Adipocyte (in vitro differentiated cells): ENCODE data around the gene FYN.

Experiments
- DNase-seq: peaks from one replicate; pipeline ENCODE4 v3.0.0-alpha.2; 2015; ENCODE audit warnings: low read depth
- H3K27me3 ChIP-seq: replicated peaks from 2 replicates; pipeline ENCODE4 v1.7.0; 2013; ENCODE audit warnings: mild to moderate bottlenecking, low read length, moderate library complexity; ENCODE audit not compliant: control insufficient read depth, insufficient read depth
- H3K36me3 ChIP-seq: 2 replicates; pipeline ENCODE4 v1.7.0; 2013; ENCODE audit warnings: low read length, mild to moderate bottlenecking, moderate library complexity; ENCODE audit not compliant: control insufficient read depth, insufficient read depth, severe bottlenecking
- H3K4me1 ChIP-seq: 2 replicates; pipeline ENCODE4 v1.7.0; 2013; ENCODE audit warnings: mild to moderate bottlenecking, low read length, moderate library complexity; ENCODE audit not compliant: control insufficient read depth, insufficient read depth
- H3K4me3 ChIP-seq: 2 replicates; pipeline ENCODE4 v1.7.0; 2013; ENCODE audit warnings: mild to moderate bottlenecking, low read length, moderate library complexity
- H3K9ac ChIP-seq: 2 replicates; pipeline ENCODE4 v1.7.0; 2013; ENCODE audit warnings: mild to moderate bottlenecking, low read length, moderate library complexity
- H3K9me3 ChIP-seq: 2 replicates; pipeline ENCODE4 v1.7.0; 2013; ENCODE audit warnings: mild to moderate bottlenecking, low read length, moderate library complexity; ENCODE audit not compliant: control insufficient read depth

The FYN gene

DNA sequence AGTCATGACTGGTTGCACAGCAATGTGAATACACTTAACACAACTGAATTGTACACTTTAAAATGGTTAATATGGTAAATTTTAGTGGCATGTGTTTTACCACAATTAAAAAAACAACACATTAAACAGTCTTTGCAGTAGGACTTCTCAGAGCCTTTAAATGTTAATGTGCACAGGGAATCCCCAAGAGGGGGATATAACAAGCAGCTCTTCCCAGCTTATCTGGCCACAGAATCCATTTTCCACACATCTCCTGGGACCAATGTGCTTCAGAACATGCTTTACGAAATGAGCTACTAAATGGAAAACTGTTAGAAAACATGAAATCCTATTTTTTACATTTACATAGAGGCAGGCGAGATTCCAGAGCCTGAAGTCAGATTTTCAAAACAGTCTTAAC lies 44.4 kb downstream of the FYN start:
- no peaks in the 10 kb centered on the region for H3K27me3 ChIP-seq
- H3K4me3 ChIP-seq, result no peak overlapping the region
- peaks cover 14% of the 10 kb centered on the region for H3K36me3 ChIP-seq
- no peak overlapping the region for H3K9ac ChIP-seq
- DNase-seq, result no peak
- no peaks in the 10 kb centered on the region for H3K9me3 ChIP-seq
- peaks cover 69% of the 10 kb centered on the region for H3K4me1 ChIP-seq

DNA sequence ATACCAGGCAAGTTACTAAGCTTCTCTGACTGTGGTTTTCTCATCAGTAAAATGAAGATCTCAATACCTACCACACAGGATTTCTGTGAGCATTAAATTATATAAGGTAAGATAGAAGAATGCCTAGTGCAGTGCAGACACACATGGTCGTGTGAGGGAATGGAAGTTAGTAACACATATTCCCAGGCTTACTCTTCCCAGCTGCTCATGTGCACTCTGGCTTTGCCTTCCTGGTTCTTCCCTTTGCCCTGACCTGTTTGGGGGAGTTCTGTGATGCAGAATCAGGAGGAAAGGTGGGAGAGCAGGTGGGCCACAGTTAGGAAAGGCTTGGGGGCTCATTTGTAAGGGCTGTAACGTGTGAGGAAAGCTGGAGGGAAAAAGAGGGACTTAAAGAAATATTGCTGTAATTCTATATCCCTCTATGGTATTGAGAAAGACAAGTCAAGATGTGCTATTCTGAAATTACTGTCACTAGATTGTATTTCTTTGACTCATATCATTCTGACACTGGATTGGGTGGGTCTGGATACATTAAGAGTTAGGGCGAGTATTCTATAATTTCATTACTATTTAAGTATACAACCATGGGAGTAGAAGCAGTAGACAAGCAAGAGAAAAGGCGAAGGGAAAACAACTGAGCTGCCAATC lies 47.7 kb downstream of the FYN start:
- DNase-seq, result no peak
- H3K36me3 ChIP-seq, result peaks cover 13% of the 10 kb centered on the region

DNA sequence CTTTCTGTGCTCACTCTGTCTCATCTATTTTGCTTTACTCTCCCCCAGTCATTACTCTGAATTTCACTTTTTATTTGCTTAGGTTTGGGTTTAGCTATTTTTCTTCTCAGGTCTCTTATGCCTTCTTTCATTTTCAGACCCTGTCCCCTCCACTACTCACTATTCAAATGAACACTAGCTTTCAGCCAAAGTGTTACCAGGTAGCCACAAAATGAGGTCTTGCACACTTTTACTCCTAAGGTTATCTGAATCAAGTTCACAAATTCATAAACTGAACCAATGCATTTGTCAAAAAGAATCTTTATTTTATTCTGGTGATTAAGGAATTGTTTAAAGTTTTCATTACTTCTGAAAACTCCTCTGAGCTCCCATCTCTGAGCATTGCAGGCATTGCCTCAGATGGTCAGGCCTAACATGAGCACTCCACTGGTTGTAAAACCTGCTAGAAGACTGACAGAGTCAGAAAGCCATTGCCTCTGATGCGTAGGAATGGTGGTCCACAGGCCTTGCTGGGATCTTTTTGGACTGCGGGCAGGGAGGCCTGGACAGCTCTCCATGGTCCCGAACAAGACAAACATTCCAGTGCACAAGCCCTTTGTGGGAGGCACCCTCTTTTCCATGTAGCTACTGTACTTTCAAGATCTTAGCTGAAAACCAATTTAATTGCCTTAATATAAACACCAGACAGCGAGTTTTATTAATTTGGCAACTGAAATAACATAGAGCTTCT lies 48.5 kb downstream of the FYN start:
- H3K4me1 ChIP-seq, result peaks cover 61% of the 10 kb centered on the region
- peaks cover 13% of the 10 kb centered on the region for H3K36me3 ChIP-seq
- peak overlapping the region; percentile 10 for H3K4me3 ChIP-seq
- H3K27me3 ChIP-seq, result no peaks in the 10 kb centered on the region
- H3K9me3 ChIP-seq, result no peaks in the 10 kb centered on the region
- peak overlapping the region; percentile 40 for H3K9ac ChIP-seq
- no peak for DNase-seq

More for the DNA sequence above, 47.7 kb downstream of the FYN start:
- H3K9me3 ChIP-seq, result no peaks in the 10 kb centered on the region
- no peak overlapping the region for H3K4me3 ChIP-seq
- H3K4me1 ChIP-seq, result peaks cover 61% of the 10 kb centered on the region
- H3K27me3 ChIP-seq, result no peaks in the 10 kb centered on the region
- H3K9ac ChIP-seq, result no peak overlapping the region

DNA sequence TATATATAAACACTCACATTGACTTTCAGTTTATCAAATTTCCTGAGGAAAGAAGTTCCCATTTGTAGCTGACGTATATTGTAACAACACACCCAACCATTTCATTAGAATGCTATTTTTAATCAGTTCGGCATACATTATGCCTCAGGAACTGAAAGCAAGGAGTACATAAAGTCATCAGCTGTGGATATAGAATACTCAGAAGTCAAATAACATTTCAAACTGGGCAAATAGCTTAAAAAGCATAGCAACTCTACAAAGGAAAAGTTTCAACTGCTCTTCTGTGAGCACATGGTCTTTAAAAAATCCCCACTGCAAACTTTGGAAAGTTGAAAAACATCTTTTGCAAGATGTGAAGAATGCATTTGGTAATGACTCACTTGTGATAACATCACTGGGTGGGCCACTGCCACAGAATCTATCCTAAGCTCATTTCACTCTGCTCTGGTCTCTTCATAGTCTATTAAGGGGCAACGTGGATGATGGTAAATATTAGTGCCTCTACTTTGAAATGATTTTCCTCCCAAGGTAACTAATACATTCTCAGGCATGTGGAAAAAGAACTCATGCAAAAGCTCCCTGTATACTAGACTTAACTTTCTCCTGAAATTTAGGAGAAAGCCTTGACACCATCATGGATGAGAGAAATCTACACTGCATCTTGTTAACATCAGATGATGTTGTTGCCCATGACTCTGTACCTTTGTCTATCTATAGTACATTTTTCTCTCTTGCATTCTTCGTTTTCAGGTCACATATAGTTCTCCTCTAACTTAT lies 49.2 kb downstream of the FYN start:
- peaks cover 56% of the 10 kb centered on the region for H3K4me1 ChIP-seq
- H3K4me3 ChIP-seq, result peak overlapping the region; percentile 68
- no peaks in the 10 kb centered on the region for H3K9me3 ChIP-seq
- peak overlapping the region; percentile 84 for H3K9ac ChIP-seq
- H3K36me3 ChIP-seq, result peaks cover 13% of the 10 kb centered on the region
- peak; percentile 89 for DNase-seq
- no peaks in the 10 kb centered on the region for H3K27me3 ChIP-seq

DNA sequence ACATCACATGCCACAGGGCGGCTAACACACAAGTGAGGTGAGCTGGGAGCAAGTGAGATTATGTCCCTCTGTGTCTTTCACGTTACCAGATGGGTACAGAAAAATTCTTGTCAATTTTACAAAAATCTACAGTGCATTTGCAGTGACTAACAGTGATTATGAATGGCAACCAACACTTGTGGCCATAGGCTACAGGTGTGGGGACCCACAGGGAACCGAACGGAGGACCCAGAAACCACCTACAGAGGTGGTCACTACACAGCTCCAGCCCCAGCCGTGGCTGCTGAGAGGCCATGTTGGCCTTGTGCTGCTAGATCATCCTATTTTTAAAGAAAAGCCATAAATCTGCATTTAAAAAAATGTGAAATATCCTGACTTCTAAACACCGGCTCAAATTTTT lies 50.2 kb downstream of the FYN start:
- Histone ChIP-seq H3K4me1 (peaks cover 58% of the 10 kb centered on the region), H3K9me3 (no peaks in the 10 kb centered on the region), H3K27me3 (no peaks in the 10 kb centered on the region), H3K4me3 (peak overlapping the region; percentile 68), H3K36me3 (peaks cover 7% of the 10 kb centered on the region), H3K9ac (peak overlapping the region; percentile 84)
- DNase-seq, result no peak

DNA sequence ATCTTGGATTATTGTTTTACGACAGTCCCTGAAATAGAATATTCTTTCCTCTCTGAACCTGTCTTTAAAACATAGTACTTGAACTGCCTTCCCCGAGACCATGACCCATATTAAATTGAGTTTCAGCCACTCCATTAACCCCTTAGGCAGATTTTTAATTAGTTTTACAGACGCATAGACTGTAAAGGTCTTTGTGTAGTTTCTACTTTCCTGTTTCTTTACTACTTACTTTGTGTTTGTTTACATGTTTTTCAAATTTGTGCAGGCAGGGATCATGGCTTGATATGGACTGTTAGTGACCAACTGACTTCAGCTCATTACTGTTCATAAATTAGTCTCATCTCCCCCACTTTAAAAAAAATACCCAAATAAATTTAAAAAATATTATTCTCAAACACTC lies 53.8 kb downstream of the FYN start:
- no peaks in the 10 kb centered on the region for H3K36me3 ChIP-seq

DNA sequence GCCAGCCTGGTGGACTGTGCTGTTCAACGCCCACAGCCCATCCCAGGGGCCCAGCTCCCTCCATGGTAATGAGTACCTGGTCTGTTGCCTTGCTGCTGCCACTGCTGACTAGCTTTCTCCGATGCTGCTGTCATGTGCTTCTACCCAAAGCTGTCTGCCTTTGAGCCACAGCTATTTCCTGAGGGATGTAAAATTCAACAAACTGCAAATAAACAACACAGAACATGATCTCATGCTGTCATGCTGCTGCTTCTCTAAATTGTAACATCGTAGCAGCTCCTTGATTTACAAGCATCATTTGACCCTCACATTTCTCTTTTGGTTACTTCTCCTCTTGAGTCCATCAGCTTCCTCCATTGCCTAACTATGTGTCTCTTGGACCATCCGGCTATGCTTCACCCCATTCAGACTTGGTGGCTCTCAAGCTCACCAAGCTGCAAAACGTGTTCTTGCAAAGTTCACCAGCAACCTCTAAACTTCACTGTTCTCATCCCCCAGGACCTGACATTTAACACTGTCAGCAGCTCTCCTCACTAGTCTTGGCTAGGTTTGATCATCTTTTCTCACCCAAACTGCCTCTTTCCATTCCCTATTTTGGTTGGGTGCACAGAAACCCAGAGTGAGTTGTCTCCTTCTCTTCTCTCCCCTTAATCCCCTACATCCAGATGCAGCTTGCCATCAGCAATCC lies 54.6 kb downstream of the FYN start:
- Histone ChIP-seq H3K36me3 (no peaks in the 10 kb centered on the region), H3K4me1 (peaks cover 34% of the 10 kb centered on the region), H3K9me3 (no peaks in the 10 kb centered on the region), H3K27me3 (no peaks in the 10 kb centered on the region), H3K4me3 (no peak overlapping the region), H3K9ac (no peak overlapping the region)
- no peak for DNase-seq

More for the DNA sequence above, 53.8 kb downstream of the FYN start:
- H3K4me1 ChIP-seq, result peaks cover 39% of the 10 kb centered on the region
- H3K27me3 ChIP-seq, result no peaks in the 10 kb centered on the region
- no peak overlapping the region for H3K4me3 ChIP-seq
- H3K9ac ChIP-seq, result no peak overlapping the region
- no peaks in the 10 kb centered on the region for H3K9me3 ChIP-seq
- no peak for DNase-seq

DNA sequence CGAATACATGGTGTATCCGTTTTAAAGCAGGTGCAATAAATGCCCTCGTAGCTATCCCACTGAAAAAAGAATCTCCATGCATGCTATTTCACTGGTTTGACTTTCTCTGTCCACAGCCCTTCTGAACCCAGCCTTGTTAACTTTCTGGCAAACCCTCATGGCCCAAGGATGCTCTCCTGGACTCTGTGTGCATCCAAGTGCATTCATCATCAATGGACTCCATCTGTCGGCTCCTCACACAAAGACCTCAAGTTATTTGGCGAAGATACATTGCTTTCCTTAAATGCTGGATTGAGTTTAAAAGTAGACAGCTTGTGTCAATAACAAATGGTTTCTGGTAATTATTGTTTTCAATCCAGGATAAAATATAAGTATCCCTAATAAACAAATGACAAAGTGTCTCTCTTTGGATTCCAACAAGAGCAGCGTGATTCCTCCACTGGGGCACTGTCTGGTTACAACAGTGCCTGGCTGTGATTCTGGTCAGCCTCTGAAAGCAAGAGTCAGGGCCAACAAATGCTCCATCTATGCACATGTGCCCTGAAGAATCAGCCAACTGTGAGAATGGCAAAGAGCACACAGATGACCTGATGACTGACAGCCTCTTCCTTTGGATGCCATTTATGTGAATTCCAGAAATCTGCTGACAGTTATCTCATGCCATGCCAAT lies 55.7 kb downstream of the FYN start:
- Histone ChIP-seq H3K4me1 (peaks cover 34% of the 10 kb centered on the region), H3K9ac (no peak overlapping the region), H3K36me3 (no peaks in the 10 kb centered on the region), H3K9me3 (no peaks in the 10 kb centered on the region), H3K4me3 (no peak overlapping the region), H3K27me3 (no peaks in the 10 kb centered on the region)
- DNase-seq, result no peak

DNA sequence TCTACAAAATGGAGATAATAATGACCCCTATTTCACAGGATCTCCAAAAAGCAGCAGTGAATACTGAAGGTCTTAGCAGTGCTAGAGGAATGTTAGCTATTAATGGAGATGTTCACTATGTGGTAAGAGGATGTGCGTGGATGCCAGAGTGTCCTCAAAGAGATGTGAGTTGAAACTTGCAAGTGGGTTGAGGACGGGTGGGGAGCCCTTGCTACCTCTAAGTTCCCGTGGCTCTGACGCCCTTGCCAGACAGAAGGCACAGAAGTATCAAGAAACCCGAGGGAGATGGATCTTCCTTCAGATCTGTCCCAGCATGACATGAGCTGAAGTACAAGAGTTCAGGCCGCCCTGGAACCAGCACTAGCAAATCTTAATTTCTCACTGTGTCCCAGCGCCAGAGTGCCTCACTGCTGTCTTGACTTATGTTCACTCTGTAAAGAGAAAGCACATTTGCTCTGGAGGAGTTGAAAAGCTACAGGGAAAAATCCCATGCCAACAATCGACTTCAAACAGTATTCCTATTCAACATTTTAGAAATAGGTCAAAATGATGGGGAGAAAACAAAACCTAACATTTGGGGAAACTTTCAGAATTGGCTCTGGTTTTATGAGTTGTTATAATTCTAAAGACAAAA lies 59.5 kb downstream of the FYN start:
- peaks cover 5% of the 10 kb centered on the region for H3K36me3 ChIP-seq
- no peak overlapping the region for H3K4me3 ChIP-seq
- H3K4me1 ChIP-seq, result peaks cover 48% of the 10 kb centered on the region
- DNase-seq, result no peak
- H3K9me3 ChIP-seq, result no peaks in the 10 kb centered on the region
- H3K27me3 ChIP-seq, result no peaks in the 10 kb centered on the region
- no peak overlapping the region for H3K9ac ChIP-seq

DNA sequence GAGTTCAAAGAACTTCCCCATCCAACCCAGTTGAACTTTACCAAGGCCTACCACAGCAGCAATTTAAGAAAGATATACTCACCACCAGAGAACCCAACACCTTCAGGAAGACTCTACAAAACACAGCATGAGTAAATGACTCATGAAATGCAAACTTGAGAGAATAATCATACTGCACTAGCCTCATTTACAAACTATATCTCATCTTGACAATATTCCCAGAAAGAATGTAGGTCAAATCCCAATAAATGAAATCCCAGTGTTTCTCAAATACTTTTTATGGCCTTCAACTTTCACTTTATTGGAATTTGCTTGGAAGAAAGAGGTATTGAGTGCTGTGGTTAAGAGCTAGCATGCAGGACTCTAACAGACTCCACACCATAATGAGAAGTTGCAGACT lies 60.0 kb downstream of the FYN start:
- Histone ChIP-seq H3K4me1 (peaks cover 43% of the 10 kb centered on the region), H3K9ac (no peak overlapping the region), H3K36me3 (peaks cover 5% of the 10 kb centered on the region)

More for the DNA sequence above, 60.0 kb downstream of the FYN start:
- H3K27me3 ChIP-seq, result no peaks in the 10 kb centered on the region
- H3K9me3 ChIP-seq, result no peaks in the 10 kb centered on the region
- no peak overlapping the region for H3K4me3 ChIP-seq
- no peak for DNase-seq
